Sigmoid colon (tissue), 7 donors: ENCODE data around the gene GPR160. TPM values are rescaled to one million over a fixed set of nuclear protein-coding genes. Genes with fewer than 3 reads are reported as not detected.

Experiments used
- DNase-seq: peaks from one replicate; pipeline ENCODE4 v3.0.0-alpha.2; 2019
- H3K27ac ChIP-seq, 4 donors: fragments of 200-600 bp; sonication (generic); one replicate each; pipeline ENCODE4 v1.5.1; 2016 to 2019; ENCODE audit warnings: mild to moderate bottlenecking in 1 of 4
- H3K27me3 ChIP-seq, 3 donors: fragments of 200-600 bp; sonication (generic); one replicate each; pipeline ENCODE4 v1.5.1; 2019; ENCODE audit warnings: mild to moderate bottlenecking in 1 of 3
- H3K36me3 ChIP-seq, 4 donors: fragments of 200-600 bp; sonication (generic); one replicate each; pipeline ENCODE4 v1.5.1; 2016 to 2019
- H3K4me1 ChIP-seq, 4 donors: fragments of 200-600 bp; sonication (generic); one replicate each; pipeline ENCODE4 v1.5.1; 2017 to 2019
- H3K4me3 ChIP-seq, 4 donors: fragments of 200-600 bp; sonication (generic); one replicate each; pipeline ENCODE4 v1.5.1; 2017 to 2019; ENCODE audit warnings: mild to moderate bottlenecking in 2 of 4, moderate library complexity in 1 of 4
- H3K9me3 ChIP-seq, 4 donors: fragments of 200-600 bp in 3 of 4; sonication (generic) in 3 of 4; one replicate each; pipeline versions ENCODE4 v1.5.1 to v1.6.1; 2013 to 2019
- CTCF ChIP-seq, 4 experiments: fragments of 450-650 bp in 3 of 4; fragments of 200-600 bp in 1 of 4; IDR thresholded peaks; one replicate each; pipeline ENCODE4 v1.5.1; 2016 to 2019; ENCODE audit warnings: antibody characterized with exemption in 4 of 4, mild to moderate bottlenecking in 3 of 4, moderate library complexity in 2 of 4
- EP300 ChIP-seq, 4 donors: sonication (generic); formaldehyde crosslinking; IDR thresholded peaks; one replicate each; pipeline ENCODE4 v1.6.1; 2017; ENCODE audit warnings: antibody characterized with exemption in 4 of 4
- POLR2A ChIP-seq, 2 donors: fragments of 450-650 bp; IDR thresholded peaks; one replicate each; pipeline ENCODE4 v1.6.1; 2016; ENCODE audit warnings: antibody characterized with exemption in 2 of 2, mild to moderate bottlenecking in 2 of 2, moderate library complexity in 2 of 2
- POLR2AphosphoS5 ChIP-seq, 4 donors: sonication (generic); formaldehyde crosslinking; IDR thresholded peaks; one replicate each; pipeline ENCODE4 v1.6.1; 2017; ENCODE audit warnings: antibody characterized with exemption in 4 of 4
- WGBS, 2 donors: extraction: QIAGEN DNeasy Blood & Tissue Kit; methylation state at CpG; one replicate each; pipeline ENCODE4 v1.1.7; 2013; 5-methylcytosine and 5-hydroxymethylcytosine counted together
- intact Hi-C: fragments of 100-400 bp; cut with DNase I; formaldehyde crosslinking; loops from one replicate; pipeline ENCODE4 v1.15.1; 2023
- polyA plus RNA-seq, 3 donors: library from polyadenylated mRNA; stranded (reverse); fragments of 200-250 nt; gene quantifications; one replicate each; pipeline ENCODE4 v1.2.3, GENCODE V29; 2013
- total RNA-seq, 4 donors: library from RNA; depleted of rRNA; stranded (reverse); fragments of >200 nt; gene quantifications; one replicate each; pipeline ENCODE4 v1.1.0, GENCODE V29; 2016
- donor health status: healthy with polysubstance abuse.
- donor health status: Bipolar disorder and iron deficiency.
- donor health status: healthy.

GPR160 gene, protein sequence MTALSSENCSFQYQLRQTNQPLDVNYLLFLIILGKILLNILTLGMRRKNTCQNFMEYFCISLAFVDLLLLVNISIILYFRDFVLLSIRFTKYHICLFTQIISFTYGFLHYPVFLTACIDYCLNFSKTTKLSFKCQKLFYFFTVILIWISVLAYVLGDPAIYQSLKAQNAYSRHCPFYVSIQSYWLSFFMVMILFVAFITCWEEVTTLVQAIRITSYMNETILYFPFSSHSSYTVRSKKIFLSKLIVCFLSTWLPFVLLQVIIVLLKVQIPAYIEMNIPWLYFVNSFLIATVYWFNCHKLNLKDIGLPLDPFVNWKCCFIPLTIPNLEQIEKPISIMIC
- 1 to 10 TPM in 2 of 4 donors, under 1 TPM in 1, not detected in 1; 0.16 to 2.3 (median 1.1) TPM for total RNA-seq
- polyA plus RNA-seq, result 10 to 100 TPM; 27.6 to 93.7 (median 70.7) TPM

DNA sequence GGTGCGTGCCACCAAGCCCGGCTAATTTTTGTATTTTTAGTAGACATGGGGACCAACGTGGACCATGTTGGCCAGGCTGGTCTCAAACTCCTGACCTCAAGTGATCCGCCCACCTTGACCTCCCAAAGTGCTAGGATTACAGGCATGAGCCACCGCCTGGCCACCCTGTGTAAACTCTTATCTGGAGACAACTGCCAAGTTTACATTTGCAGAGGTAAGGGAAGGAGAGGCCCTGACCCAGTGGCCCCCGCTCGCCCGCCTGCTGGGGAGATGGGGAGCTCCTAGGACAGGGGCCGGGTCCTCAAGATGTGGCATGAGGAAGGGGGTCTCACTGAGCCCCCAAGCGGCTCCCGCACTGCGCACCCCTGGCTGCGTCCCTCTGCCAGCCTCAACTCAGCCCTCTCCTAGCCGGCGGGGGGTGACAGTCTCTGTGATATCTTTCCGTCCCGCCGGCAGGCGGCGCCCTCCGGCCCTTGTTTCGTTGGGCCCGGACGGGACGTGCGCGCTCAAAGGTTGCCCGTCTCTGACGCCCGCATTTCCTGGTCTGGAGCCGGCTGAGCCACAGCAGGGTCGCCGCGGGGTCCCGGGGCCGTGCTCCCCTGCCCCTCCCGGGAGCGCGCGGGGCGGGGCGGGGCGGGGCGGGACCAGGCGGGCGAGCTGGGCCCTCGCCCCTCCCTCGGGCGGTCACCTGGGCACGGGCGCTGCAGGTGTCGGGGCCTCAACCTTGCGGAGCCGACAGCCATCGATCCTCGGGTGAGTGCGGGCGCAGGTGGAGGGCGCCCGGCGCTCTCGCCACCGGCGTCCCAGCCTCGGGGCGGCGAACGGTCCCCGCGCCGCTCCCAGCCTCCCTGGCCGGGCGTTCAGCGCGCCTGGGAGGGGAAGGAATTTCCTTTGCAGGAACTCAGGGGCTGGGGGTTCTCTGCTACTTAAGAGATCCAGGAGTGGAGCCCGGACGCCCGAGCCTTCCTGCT, at the start of gene GPR160:
GPR160 (plus strand) TSS at position 533 of the 971 bp plus-strand sequence. CDS start 45,978 bp downstream, outside the sequence.
- Histone ChIP-seq H3K27me3 (peaks cover 14 to 64% (median 27%) of the 10 kb centered on the region in 3 donors), H3K36me3 (no peaks in the 10 kb centered on the region), H3K27ac (no peak within 1 kb of the TSS), H3K4me1 (peaks cover 0 to 17% (median 16%) of the 10 kb centered on the region in 4 donors), H3K4me3 (peak within 1 kb of the TSS; percentile 5 to 63 (median 48)), H3K9me3 (no peaks in the 10 kb centered on the region)
- intact Hi-C loops, result no loop called here
- no peak for DNase-seq
- TF ChIP-seq POLR2AphosphoS5 (IDR thresholded peaks at IDR 0.05), result no peak
- peak in 3 of 4 experiments; percentile 13 to 54 (median 32) for TF ChIP-seq CTCF (IDR thresholded peaks at IDR 0.05)
- WGBS, 2 donors, result 3 to 5% methylated on average over 78 of the region's 78 CpGs

DNA sequence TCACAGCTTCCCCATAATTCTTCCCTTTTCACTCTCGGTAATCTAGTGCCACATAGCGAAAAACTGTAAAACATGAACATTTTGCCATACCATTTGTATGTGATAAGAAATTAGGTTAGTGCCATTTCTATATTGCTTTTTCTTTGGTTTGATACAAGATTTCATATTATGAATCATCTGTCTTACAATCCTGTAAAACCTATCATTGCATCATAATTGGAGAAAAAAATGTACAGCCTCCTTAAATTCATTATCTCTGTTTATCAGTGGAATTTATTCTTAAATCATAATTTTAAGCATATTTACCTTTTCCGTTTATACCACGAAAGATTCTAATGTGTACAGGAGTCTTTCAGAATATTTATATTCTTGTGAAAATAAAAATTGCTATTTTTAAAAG, 47.4 kb upstream of the GPR160 start:
- no peak overlapping the region for H3K4me3 ChIP-seq
- no peaks in the 10 kb centered on the region for H3K9me3 ChIP-seq
- no peaks in the 10 kb centered on the region for H3K27me3 ChIP-seq
- no peaks in the 10 kb centered on the region for H3K4me1 ChIP-seq
- H3K27ac ChIP-seq, result no peak overlapping the region
- intact Hi-C loops, result no loop called here
- DNase-seq, result no peak
- H3K36me3 ChIP-seq, result peaks cover 11 to 91% (median 19%) of the 10 kb centered on the region in 4 donors
- TF ChIP-seq POLR2A (IDR thresholded peaks at IDR 0.05) (no peak), CTCF (IDR thresholded peaks at IDR 0.05) (no peak), EP300 (IDR thresholded peaks at IDR 0.05) (no peak), POLR2AphosphoS5 (IDR thresholded peaks at IDR 0.05) (no peak)
- WGBS, 2 donors, result 95 to 98% methylated on average over 4 of the region's 4 CpGs

- intact Hi-C loops, result no loop called here
- no peak for DNase-seq
- H3K4me3 ChIP-seq, result no peak overlapping the region
- H3K9me3 ChIP-seq, result no peaks in the 10 kb centered on the region
- H3K27ac ChIP-seq, result no peak overlapping the region
- TF ChIP-seq CTCF (IDR thresholded peaks at IDR 0.05) (no peak), POLR2AphosphoS5 (IDR thresholded peaks at IDR 0.05) (no peak), POLR2A (IDR thresholded peaks at IDR 0.05) (no peak), EP300 (IDR thresholded peaks at IDR 0.05) (no peak)
- H3K4me1 ChIP-seq, result no peaks in the 10 kb centered on the region
- 75 to 86% methylated on average over 3 of the region's 3 CpGs for WGBS, 2 donors
- H3K27me3 ChIP-seq, result no peaks in the 10 kb centered on the region
- peaks cover 3 to 86% (median 12%) of the 10 kb centered on the region in 4 donors for H3K36me3 ChIP-seq
These were observed 45.6 kb upstream of the GPR160 start for GRCh38 chr3:169992156-169992555.

GRCh38 chr3:169992781-169993180, 45.0 kb upstream of the GPR160 start:
- H3K9me3 ChIP-seq, result no peaks in the 10 kb centered on the region
- no peak overlapping the region for H3K27ac ChIP-seq
- no peak for DNase-seq
- no peaks in the 10 kb centered on the region for H3K4me1 ChIP-seq
- peaks cover 0 to 80% (median 10%) of the 10 kb centered on the region in 4 donors for H3K36me3 ChIP-seq
- no peak overlapping the region for H3K4me3 ChIP-seq
- no peaks in the 10 kb centered on the region for H3K27me3 ChIP-seq
- TF ChIP-seq POLR2AphosphoS5 (IDR thresholded peaks at IDR 0.05) (no peak), POLR2A (IDR thresholded peaks at IDR 0.05) (no peak), CTCF (IDR thresholded peaks at IDR 0.05) (no peak), EP300 (IDR thresholded peaks at IDR 0.05) (no peak)
- 88 to 93% methylated on average over 5 of the region's 5 CpGs for WGBS, 2 donors
- intact Hi-C loops, result no loop called here
